GM12892 (cell line): Measurements from ENCODE around the gene IMPG1.

Experiments
- DNase-seq: peaks from one replicate; pipeline ENCODE4 v3.0.0; 2011; ENCODE audit not compliant: insufficient read length
- FAIRE-seq: peaks from 2 replicates; lab custom pipeline; 2011; peaks lifted over from hg19 to GRCh38; lab: Jason Lieb, UNC
- POLR2A ChIP-seq: IDR thresholded peaks from 2 replicates; pipeline ENCODE4 v1.6.1; 2011; ENCODE audit warnings: low read depth, low read length, control low read depth
- POLR2AphosphoS5 ChIP-seq: IDR thresholded peaks from 2 replicates; pipeline ENCODE4 v1.6.1; 2011; ENCODE audit warnings: low read depth, low read length, control low read depth
- TAF1 ChIP-seq: IDR thresholded peaks from 2 replicates; pipeline ENCODE4 v1.6.1; 2011; ENCODE audit warnings: low read depth, mild to moderate bottlenecking, control low read depth, low read length, borderline replicate concordance

The IMPG1 gene

GRCh38 chr6:76003113-76003512 is 69.3 kb downstream of the IMPG1 start:
- FAIRE-seq, result no peak
- TF ChIP-seq TAF1 (no peak), POLR2A (no peak), POLR2AphosphoS5 (no peak)
- DNase-seq, result no peak

- TF ChIP-seq POLR2A (no peak), TAF1 (no peak), POLR2AphosphoS5 (no peak)
- DNase-seq, result no peak
- FAIRE-seq, result no peak
These were observed 71.8 kb downstream of the IMPG1 start for GRCh38 chr6:76000629-76001028.

- DNase-seq (no peak), FAIRE-seq (no peak)
- TF ChIP-seq POLR2A, result no peak
These were observed 74.8 kb downstream of the IMPG1 start for GRCh38 chr6:75997696-75998095.

DNA sequence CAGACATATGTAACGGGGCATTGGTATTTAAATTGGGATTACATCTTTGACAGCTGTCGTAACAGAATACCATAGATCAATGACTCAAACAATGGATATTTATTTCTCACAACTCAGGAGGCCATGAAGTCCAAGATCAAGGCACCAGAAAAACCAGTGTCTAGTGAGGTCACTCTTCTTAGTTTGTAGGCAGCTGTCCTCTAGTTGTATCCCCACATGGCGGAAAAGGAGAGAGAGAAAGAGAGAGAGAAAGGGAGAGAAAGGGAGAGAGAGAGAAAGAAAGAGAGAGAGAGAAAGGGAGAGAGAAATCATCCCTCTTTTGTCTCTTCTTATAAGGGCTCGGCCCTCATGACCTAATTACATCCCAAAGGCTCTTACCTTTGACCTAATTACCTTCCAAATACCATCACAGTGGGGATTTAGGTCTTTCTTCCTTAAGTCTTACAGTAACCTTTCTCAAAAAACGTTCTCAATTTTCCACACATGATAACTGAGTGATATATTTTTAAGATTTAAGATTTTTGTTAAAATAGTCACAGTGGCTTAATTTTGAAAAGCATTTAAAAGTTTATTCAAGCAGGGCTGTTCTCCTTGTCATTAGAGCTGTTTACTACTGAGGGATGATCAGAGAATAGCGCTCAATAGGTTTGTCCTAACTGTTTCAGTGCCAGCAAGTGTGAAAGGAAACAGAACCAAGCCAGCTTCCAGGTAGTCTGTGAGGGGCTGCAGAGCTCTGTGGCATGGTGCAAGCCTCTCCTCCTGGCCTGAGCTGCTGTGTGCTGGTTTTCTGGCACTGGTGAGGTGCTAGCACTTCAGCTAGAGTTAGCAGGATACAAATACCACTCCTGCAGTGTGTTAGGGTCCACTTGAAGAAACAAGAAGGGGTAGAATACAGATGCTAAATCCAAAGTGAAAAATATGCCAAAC is 79.0 kb downstream of the IMPG1 start:
- FAIRE-seq, result no peak
- DNase-seq, result no peak
- TF ChIP-seq POLR2AphosphoS5 (no peak), TAF1 (no peak), POLR2A (no peak)

DNA sequence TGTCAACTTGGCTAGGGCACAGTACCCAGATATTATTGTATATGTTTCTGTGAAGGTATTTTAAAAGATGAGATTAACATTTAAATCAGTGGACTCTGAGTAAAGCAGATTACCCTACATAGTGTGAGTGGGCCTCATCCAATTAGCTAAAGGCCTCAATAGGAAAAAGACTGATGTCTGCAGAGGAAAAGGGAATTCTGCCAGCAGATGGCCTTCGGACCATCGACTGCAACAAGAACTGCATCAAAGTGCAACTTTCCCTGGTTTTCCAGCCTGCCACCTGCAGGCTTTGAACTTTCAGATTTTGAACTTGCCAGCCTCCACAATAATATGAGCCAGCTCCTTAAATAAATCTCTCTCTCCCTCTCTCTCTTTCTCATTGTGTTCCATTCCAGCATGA is 80.5 kb downstream of the IMPG1 start:
- no peak for TF ChIP-seq TAF1
- TF ChIP-seq POLR2AphosphoS5, result no peak
- no peak for TF ChIP-seq POLR2A
- FAIRE-seq, result no peak
- no peak for DNase-seq

GRCh38 chr6:75986935-75987334 is 85.5 kb downstream of the IMPG1 start:
- no peak for TF ChIP-seq POLR2A
- no peak for TF ChIP-seq POLR2AphosphoS5
- FAIRE-seq, result no peak
- no peak for DNase-seq

- no peak for FAIRE-seq
These were observed 96.6 kb downstream of the IMPG1 start for GRCh38 chr6:75975904-75976303.

DNA sequence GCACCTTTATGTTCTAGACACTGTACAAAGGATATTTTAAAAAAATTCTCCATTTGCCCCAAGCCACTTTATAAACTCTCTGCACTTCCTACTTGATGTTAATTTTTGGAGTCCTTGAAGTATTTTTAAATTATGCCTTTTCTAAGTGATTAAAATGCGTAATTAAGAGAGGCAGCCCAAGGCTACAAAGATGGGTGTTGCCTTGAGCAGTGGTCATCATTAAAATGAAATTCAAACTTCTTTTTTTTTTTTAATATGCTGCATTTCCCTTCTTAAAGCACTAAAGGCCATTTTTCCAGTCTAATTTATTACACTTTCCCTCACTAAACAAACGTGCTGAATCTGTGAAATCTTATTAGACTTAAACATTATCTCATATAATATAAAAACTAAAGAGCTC is 102.4 kb downstream of the IMPG1 start:
- DNase-seq (no peak), FAIRE-seq (no peak)
- TF ChIP-seq POLR2A (no peak), TAF1 (no peak)

More at GRCh38 chr6:75975904-75976303, 96.6 kb downstream of the IMPG1 start:
- no peak for DNase-seq
- TF ChIP-seq POLR2A (no peak), POLR2AphosphoS5 (no peak)

DNA sequence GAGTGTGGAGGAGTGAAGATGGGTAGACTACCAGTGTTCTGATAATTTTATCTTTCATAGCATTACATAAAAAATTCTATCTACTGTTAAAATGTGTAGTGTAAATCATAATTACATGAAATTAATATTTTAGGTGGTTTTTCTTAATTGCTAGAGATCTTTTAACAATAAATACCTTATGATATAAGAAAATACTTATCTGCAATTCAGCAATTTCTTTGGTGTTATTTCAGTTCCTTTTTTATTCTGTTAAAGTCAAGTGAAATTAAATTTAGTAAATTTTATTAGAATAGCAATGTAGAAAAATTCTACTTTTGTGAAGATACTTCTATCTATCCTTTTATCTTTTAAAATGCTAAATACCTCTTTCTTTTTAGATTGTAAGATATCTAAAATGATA is 104.3 kb downstream of the IMPG1 start:
- FAIRE-seq, result no peak
- no peak for TF ChIP-seq POLR2A
- no peak for TF ChIP-seq POLR2AphosphoS5
- no peak for TF ChIP-seq TAF1

GRCh38 chr6:75963569-75963968 is 108.9 kb downstream of the IMPG1 start:
- FAIRE-seq (no peak), DNase-seq (no peak)
- TF ChIP-seq POLR2A, result no peak
- TF ChIP-seq TAF1, result no peak
- TF ChIP-seq POLR2AphosphoS5, result no peak

More for the DNA sequence above, 104.3 kb downstream of the IMPG1 start:
- DNase-seq, result no peak

DNA sequence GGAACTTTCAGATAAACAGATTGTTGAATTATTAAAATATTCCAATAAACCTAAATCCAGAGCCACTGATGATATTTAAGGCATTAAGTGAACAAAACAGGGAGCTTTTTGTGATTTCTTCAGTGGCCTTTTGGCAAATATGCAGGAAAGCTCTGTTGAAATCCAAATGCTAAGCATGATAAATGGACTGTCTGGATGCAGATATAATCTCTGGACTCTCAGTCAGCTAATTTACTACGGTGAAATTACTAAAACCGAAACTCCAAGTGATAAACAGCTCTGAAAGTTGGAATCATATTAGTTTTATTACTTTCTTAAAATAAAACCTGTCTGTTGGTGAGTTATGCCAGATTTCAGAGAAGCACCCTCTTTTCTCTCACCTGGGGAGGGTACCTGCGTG is 120.3 kb downstream of the IMPG1 start:
- TF ChIP-seq POLR2A (no peak), TAF1 (no peak), POLR2AphosphoS5 (no peak)
- no peak for FAIRE-seq
- DNase-seq, result no peak

GRCh38 chr6:75947935-75948334 is 124.5 kb downstream of the IMPG1 start:
- FAIRE-seq (no peak), DNase-seq (no peak)
- TF ChIP-seq POLR2A (no peak), TAF1 (no peak), POLR2AphosphoS5 (no peak)
